ENCODE results near the gene DCDC2C. TPM values are rescaled to one million over a fixed set of nuclear protein-coding genes. Genes with fewer than 3 reads are reported as not detected.

DCDC2C gene
- total RNA-seq, 2 donors from 2014 or later, result not detected

- H3K9me3 ChIP-seq, result no peaks in the 10 kb centered on the region
- no peak overlapping the region for H3K4me3 ChIP-seq
- H3K27ac ChIP-seq, result no peak overlapping the region
- intact Hi-C loops (cut with DNase I), result no loop called here
- H3K36me3 ChIP-seq, result no peaks in the 10 kb centered on the region
- no peak for TF ChIP-seq CTCF (IDR thresholded peaks at IDR 0.05)
- no peaks in the 10 kb centered on the region for H3K27me3 ChIP-seq
- H3K4me1 ChIP-seq, result no peaks in the 10 kb centered on the region
- no peak for DNase-seq
- no peak overlapping the region for H3K9ac ChIP-seq (ENCODE audit: low read depth in 2 of 2, low read length in 2 of 2)
These were observed 38.7 kb downstream of the DCDC2C start for GRCh38 chr2:3741867-3742602.

- TF ChIP-seq CTCF (IDR thresholded peaks at IDR 0.05), result no peak
- Histone ChIP-seq H3K4me1 (no peaks in the 10 kb centered on the region), H3K4me3 (no peak overlapping the region), H3K36me3 (no peaks in the 10 kb centered on the region), H3K9ac (ENCODE audit: low read depth in 2 of 2, low read length in 2 of 2) (no peak overlapping the region), H3K27me3 (no peaks in the 10 kb centered on the region), H3K27ac (no peak overlapping the region), H3K9me3 (no peaks in the 10 kb centered on the region)
- no peak for DNase-seq
- intact Hi-C loops (cut with DNase I), result no loop called here
These were observed 39.6 kb downstream of the DCDC2C start for GRCh38 chr2:3742743-3743508.

- intact Hi-C loops (cut with DNase I), result no loop called here
- no peaks in the 10 kb centered on the region for H3K4me1 ChIP-seq
- H3K4me3 ChIP-seq, result no peak overlapping the region
- H3K9me3 ChIP-seq, result no peaks in the 10 kb centered on the region
- DNase-seq, result no peak
- no peak overlapping the region for H3K27ac ChIP-seq
- no peaks in the 10 kb centered on the region for H3K27me3 ChIP-seq
- no peak for TF ChIP-seq CTCF (IDR thresholded peaks at IDR 0.05)
- H3K9ac ChIP-seq (ENCODE audit: low read depth in 2 of 2, low read length in 2 of 2), result no peak overlapping the region
- no peaks in the 10 kb centered on the region for H3K36me3 ChIP-seq
These were observed 40.7 kb downstream of the DCDC2C start for GRCh38 chr2:3743951-3744555.

GRCh38 chr2:3745920-3746319 lies 42.5 kb downstream of the DCDC2C start:
- no peaks in the 10 kb centered on the region for H3K4me1 ChIP-seq
- H3K36me3 ChIP-seq, result no peaks in the 10 kb centered on the region
- H3K4me3 ChIP-seq, result no peak overlapping the region
- no peak overlapping the region for H3K27ac ChIP-seq
- no peak overlapping the region for H3K9ac ChIP-seq (ENCODE audit: low read depth in 2 of 2, low read length in 2 of 2)
- no peak for DNase-seq
- H3K27me3 ChIP-seq, result no peaks in the 10 kb centered on the region
- TF ChIP-seq CTCF (IDR thresholded peaks at IDR 0.05), result no peak
- H3K9me3 ChIP-seq, result no peaks in the 10 kb centered on the region
- intact Hi-C loops (cut with DNase I), result no loop called here

GRCh38 chr2:3747032-3747654 lies 43.8 kb downstream of the DCDC2C start:
- H3K9me3 ChIP-seq, result no peaks in the 10 kb centered on the region
- no peaks in the 10 kb centered on the region for H3K27me3 ChIP-seq
- intact Hi-C loops (cut with DNase I), result no loop called here
- H3K4me1 ChIP-seq, result no peaks in the 10 kb centered on the region
- TF ChIP-seq CTCF (IDR thresholded peaks at IDR 0.05), result no peak
- H3K4me3 ChIP-seq, result no peak overlapping the region
- H3K9ac ChIP-seq (ENCODE audit: low read depth in 2 of 2, low read length in 2 of 2), result no peak overlapping the region
- H3K36me3 ChIP-seq, result no peaks in the 10 kb centered on the region
- H3K27ac ChIP-seq, result no peak overlapping the region
- no peak for DNase-seq
